Endothelial cell of umbilical vein (primary cell): ENCODE results near the gene TRIM29.

Experiments used
- CTCF ChIP-seq, 2 donors: IDR thresholded peaks; 1 replicate in 1 of 2; 2 replicates in 1 of 2; pipeline ENCODE4 v1.5.1; 2011; ENCODE audit warnings: low read length in 2 of 2, mild to moderate bottlenecking in 2 of 2, moderate library complexity in 2 of 2, control low read depth in 1 of 2, inconsistent platforms in 1 of 2, low read depth in 1 of 2; ENCODE audit not compliant: insufficient read depth in 1 of 2; ENCODE audit errors: extremely low read depth in 1 of 2
- EZH2 ChIP-seq: IDR thresholded peaks from 2 replicates; pipeline ENCODE4 v1.6.1; 2012; ENCODE audit warnings: borderline replicate concordance, low read depth, mild to moderate bottlenecking, moderate library complexity, low read length, inconsistent platforms; ENCODE audit not compliant: severe bottlenecking
- MYC ChIP-seq: IDR thresholded peaks from one replicate; pipeline ENCODE4 v1.6.1; 2011; ENCODE audit warnings: mild to moderate bottlenecking, low read depth, low read length
- POLR2A ChIP-seq: IDR thresholded peaks from 2 replicates; pipeline ENCODE4 v1.6.1; 2012; ENCODE audit warnings: low read depth, mild to moderate bottlenecking, control low read depth, low read length

- TF ChIP-seq POLR2A (no peak), CTCF (IDR thresholded peaks at IDR 0.05; ENCODE audit: extremely low read depth in 1 of 2, insufficient read depth in 1 of 2, low read depth in 1 of 2, low read length in 2 of 2) (no peak), MYC (no peak), EZH2 (no peak)
These were observed 37.0 kb upstream of the TRIM29 start for GRCh38 chr11:120174866-120175265.
